Anterior cingulate cortex (tissue), 58 donors: ENCODE data around the gene RRP9.

Source experiments
- DNase-seq, 58 donors: peaks; one replicate each; lab custom pipeline; 2025; lab: John Stamatoyannopoulos, UW

Gene RRP9

GRCh38 chr3:51974277-51974962 is 32.7 kb upstream of the RRP9 start:
- DNase-seq: peak in 16 of 58 donors; percentile 50 to 73 (median 65)

- no peak for DNase-seq
These were observed 29.6 kb upstream of the RRP9 start for GRCh38 chr3:51971350-51971749.

GRCh38 chr3:51970606-51971300 is 29.0 kb upstream of the RRP9 start:
- DNase-seq: no peak

- no peak for DNase-seq
These were observed 28.1 kb upstream of the RRP9 start for GRCh38 chr3:51969841-51970240.

- no peak for DNase-seq
These were observed 27.4 kb upstream of the RRP9 start for GRCh38 chr3:51968883-51969678.

- peak in 9 of 58 donors; percentile 16 to 44 (median 32) for DNase-seq
These were observed 26.6 kb upstream of the RRP9 start for GRCh38 chr3:51968170-51968775.

GRCh38 chr3:51967384-51968169 is 25.9 kb upstream of the RRP9 start, which contains the start of gene PCBP4:
Gene PCBP4, minus strand, starts transcription at chr3:51967454. Its CDS starts 6,214 bp downstream, at chr3:51961240.
- DNase-seq: peak in 54 of 58 donors; percentile 30 to 90 (median 76)

GRCh38 chr3:51966922-51967383 is 25.2 kb upstream of the RRP9 start:
- peak in 4 of 58 donors; percentile 39 to 64 (median 56) for DNase-seq

GRCh38 chr3:51966486-51966885 is 24.8 kb upstream of the RRP9 start:
- peak in 10 of 58 donors; percentile 28 to 74 (median 46) for DNase-seq

GRCh38 chr3:51966016-51966415 is 24.3 kb upstream of the RRP9 start:
- peak in 51 of 58 donors; percentile 8 to 89 (median 63) for DNase-seq

GRCh38 chr3:51964521-51964920 is 22.8 kb upstream of the RRP9 start:
- DNase-seq: no peak

GRCh38 chr3:51963951-51964451 is 22.3 kb upstream of the RRP9 start:
- peak in 32 of 58 donors; percentile 15 to 81 (median 38) for DNase-seq

GRCh38 chr3:51962854-51963530 is 21.3 kb upstream of the RRP9 start:
- peak in 12 of 58 donors; percentile 6 to 47 (median 25) for DNase-seq

- DNase-seq: no peak
These were observed 20.2 kb upstream of the RRP9 start for GRCh38 chr3:51961602-51962569.

GRCh38 chr3:51961011-51961410 is 19.3 kb upstream of the RRP9 start:
- no peak for DNase-seq

- no peak for DNase-seq
These were observed 18.7 kb upstream of the RRP9 start for GRCh38 chr3:51960386-51960785.

- no peak for DNase-seq
These were observed 17.9 kb upstream of the RRP9 start for GRCh38 chr3:51959651-51960050.
